GM12878 (cell line): ENCODE data around the gene CDH4. TPM values are rescaled to one million over a fixed set of nuclear protein-coding genes. Genes with fewer than 3 reads are reported as not detected.

ENCODE experiments used
- ATAC-seq: fragments of 200-7000 bp; cut with Tn5 transposase; 3 replicates; pipeline ENCODE4 v1.9.1; 2020; ENCODE audit warnings: mild to moderate bottlenecking, moderate library complexity
- BruUV-seq: library from RNA; stranded (reverse); fragments of 400-500 nt; replicated peaks from 2 replicates; lab custom pipeline; 2021; lab: Mats Ljungman, UMichigan
- CTCF ChIA-PET: fragments of 300-600 bp; sonication (Branson Sonifier 250); formaldehyde crosslinking; extraction: SDS; loops from one replicate; lab custom pipeline; 2021; ENCODE audit warnings: inconsistent platforms; lab: Yijun Ruan, JAX
- POLR2A ChIA-PET: fragments of 350-600 bp; formaldehyde crosslinking; extraction: SDS; loops from one replicate; lab custom pipeline; 2021; ENCODE audit warnings: inconsistent platforms; lab: Charles Lee
- RAD21 ChIA-PET: fragments of 300-600 bp; sonication (Branson Sonifier 250); formaldehyde crosslinking; loops from one replicate; lab custom pipeline; 2023; ENCODE audit warnings: antibody characterized with exemption; ENCODE audit not compliant: unreplicated experiment; lab: Charles Lee
- SMC1A ChIA-PET: fragments of 300-600 bp; sonication (Branson Sonifier 250); formaldehyde crosslinking; loops from one replicate; lab custom pipeline; 2023; ENCODE audit not compliant: unreplicated experiment, uncharacterized antibody; lab: Charles Lee
- DNase-seq: peaks from one replicate; pipeline ENCODE4 v3.0.0-alpha.2; 2011; ENCODE audit warnings: low read depth, low spot score
- FAIRE-seq: peaks from 3 replicates; lab custom pipeline; 2011; peaks lifted over from hg19 to GRCh38; lab: Jason Lieb, UNC
- H2AFZ ChIP-seq: 2 replicates; pipeline ENCODE4 v1.6.0; 2011; ENCODE audit warnings: low read depth, low read length, control low read depth; ENCODE audit not compliant: control insufficient read depth
- H3K27ac ChIP-seq: 2 replicates; pipeline ENCODE4 v1.5.1; 2011; ENCODE audit warnings: control low read depth; ENCODE audit not compliant: control insufficient read depth, insufficient read depth
- H3K27me3 ChIP-seq, 2 experiments: replicated peaks in 1 of 2; 2 replicates each; pipeline versions ENCODE4 v1.6.0 to v1.6.1; 2011; ENCODE audit warnings: low read length in 1 of 2; ENCODE audit not compliant: control insufficient read depth in 2 of 2, insufficient read depth in 2 of 2
- H3K36me3 ChIP-seq, 2 experiments: 2 replicates each; pipeline ENCODE4 v1.5.1; 2011; ENCODE audit warnings: low read length in 1 of 2; ENCODE audit not compliant: control insufficient read depth in 2 of 2, insufficient read depth in 2 of 2
- H3K4me1 ChIP-seq: 2 replicates; pipeline ENCODE4 v1.6.1; 2011; ENCODE audit warnings: mild to moderate bottlenecking, low read length, moderate library complexity, mixed read lengths; ENCODE audit not compliant: control insufficient read depth, insufficient read depth
- H3K4me2 ChIP-seq: 2 replicates; pipeline ENCODE4 v1.6.0; 2011; ENCODE audit warnings: control low read depth; ENCODE audit not compliant: control insufficient read depth, insufficient read depth
- H3K4me3 ChIP-seq: fragments of 200-600 bp; sonication (generic); 2 replicates; pipeline ENCODE4 v1.5.1; 2016
- H3K79me2 ChIP-seq: 2 replicates; pipeline ENCODE4 v1.6.0; 2011; ENCODE audit warnings: low read length; ENCODE audit not compliant: control insufficient read depth, insufficient read depth
- H3K9ac ChIP-seq: 2 replicates; pipeline ENCODE4 v1.8.0; 2011; ENCODE audit warnings: low read length, control low read depth, mixed read lengths; ENCODE audit not compliant: control insufficient read depth, insufficient read depth
- H3K9me3 ChIP-seq: replicated peaks from 3 replicates; pipeline ENCODE4 v1.5.1; 2011; ENCODE audit warnings: mild to moderate bottlenecking, low read length; ENCODE audit not compliant: control insufficient read depth, insufficient read depth
- H4K20me1 ChIP-seq: 2 replicates; pipeline ENCODE4 v1.6.0; 2011; ENCODE audit not compliant: control insufficient read depth, insufficient read depth
- CHD1 ChIP-seq: IDR thresholded peaks from 2 replicates; pipeline ENCODE4 v1.6.1; 2012; ENCODE audit warnings: low read depth, low read length, improper control_type of control experiment
- CTCF ChIP-seq, 3 experiments: IDR thresholded peaks in 2 of 3; conservative IDR thresholded peaks in 1 of 3; 2 replicates each; pipeline ENCODE4 v1.5.1; 2011; ENCODE audit warnings: low read depth in 3 of 3, low read length in 3 of 3, mild to moderate bottlenecking in 3 of 3, control low read depth in 2 of 3, moderate library complexity in 2 of 3, inconsistent platforms in 1 of 3, mixed read lengths in 1 of 3; ENCODE audit not compliant: control insufficient read depth in 2 of 3, insufficient read depth in 1 of 3; ENCODE audit errors: extremely low read depth in 1 of 3
- ELK1 ChIP-seq: IDR thresholded peaks from 2 replicates; pipeline ENCODE4 v1.6.1; 2012; ENCODE audit warnings: low read depth, low read length, improper control_type of control experiment
- IKZF1 ChIP-seq: fragments of 450-650 bp; conservative IDR thresholded peaks from 2 replicates; pipeline ENCODE4 v1.6.1; 2017; ENCODE audit warnings: antibody characterized with exemption, mild to moderate bottlenecking
- NKRF ChIP-seq: fragments of 450-650 bp; conservative IDR thresholded peaks from 2 replicates; pipeline ENCODE4 v1.6.1; 2017; ENCODE audit warnings: mild to moderate bottlenecking, moderate library complexity
- PAX5 ChIP-seq: IDR thresholded peaks from 2 replicates; pipeline ENCODE4 v1.6.1; 2011; ENCODE audit warnings: low read depth, low read length, borderline replicate concordance
- PML ChIP-seq: IDR thresholded peaks from 2 replicates; pipeline ENCODE4 v1.6.1; 2012; ENCODE audit warnings: low read length, inconsistent platforms
- RFX5 ChIP-seq: IDR thresholded peaks from 2 replicates; pipeline ENCODE4 v1.6.1; 2011; ENCODE audit warnings: low read depth, low read length, improper control_type of control experiment
- SREBF1 ChIP-seq: IDR thresholded peaks from 2 replicates; pipeline ENCODE4 v1.6.1; 2012; ENCODE audit warnings: mild to moderate bottlenecking, low read length
- SUPT20H ChIP-seq: IDR thresholded peaks from 2 replicates; pipeline ENCODE4 v1.6.1; 2011; ENCODE audit warnings: low read depth, mild to moderate bottlenecking, low read length, moderate library complexity, borderline replicate concordance; ENCODE audit not compliant: control insufficient read depth
- TCF3 ChIP-seq: IDR thresholded peaks from 2 replicates; pipeline ENCODE4 v1.6.1; 2012; ENCODE audit warnings: low read depth, mild to moderate bottlenecking, low read length, borderline replicate concordance; ENCODE audit not compliant: insufficient read depth
- WGBS: methylation state at CpG from one replicate; pipeline ENCODE4 v1.1.6; 2016; ENCODE audit warnings: low lambda C conversion rate; ENCODE audit not compliant: insufficient replicate concordance, insufficient coverage; ENCODE audit errors: missing lambda C conversion rate; 5-methylcytosine and 5-hydroxymethylcytosine counted together
- in situ Hi-C: fragments of 300-500 bp; cut with MboI; formaldehyde crosslinking; loops from 9 replicates; pipeline ENCODE4 v1.14.3; 2018; ENCODE audit warnings: mixed read lengths
- intact Hi-C: fragments of 100-400 bp; cut with micrococcal nuclease; formaldehyde crosslinking; loops from one replicate; pipeline ENCODE4 v1.14.2; 2022; ENCODE audit not compliant: unreplicated experiment
- polyA plus RNA-seq, 11 experiments: library from polyadenylated mRNA; depleted of rRNA in 4 of 11; unstranded in 6 of 11; stranded (reverse) in 5 of 11; fragments of >200 nt; fragmentation: Nextera tagmentation in 4 of 11; fragmentation: Illumina TruSeq in 1 of 11; extraction: Ambion mirVana in 4 of 11; extraction: Trizol in 1 of 11; gene quantifications; 1 replicate in 1 of 11; 2 replicates in 10 of 11; pipeline versions ENCODE4 v1.2.1 to v1.2.3, GENCODE V29; 2011 to 2016; ENCODE audit warnings: inconsistent platforms in 2 of 11, missing spikeins in 2 of 11, low read depth in 1 of 11
- total RNA-seq, 4 experiments: library from RNA; depleted of rRNA in 3 of 4; stranded (reverse); fragments of >200 nt in 3 of 4; fragmentation: Illumina TruSeq in 1 of 4; extraction: Trizol in 1 of 4; gene quantifications; 2 replicates each; pipeline versions ENCODE4 v1.2.1 to v1.2.3, GENCODE V29; 2013 to 2021

CDH4 gene
- total and polyA plus RNA-seq, 10 of the 15 experiments (the other 5 are each of a cell fraction or from before 2014, with no cell fraction given): not detected

GRCh38 chr20:61203320-61203719, 48.7 kb upstream of the CDH4 start:
- no peaks in the 10 kb centered on the region for H3K27me3 ChIP-seq
- ATAC-seq (no peak), DNase-seq (no peak), FAIRE-seq (no peak)
- no peaks in the 10 kb centered on the region for H3K79me2 ChIP-seq
- no peaks in the 10 kb centered on the region for H3K4me1 ChIP-seq
- no TSS peak for BruUV-seq
- intact Hi-C loops: no loop called here
- no peak for TF ChIP-seq SUPT20H
- TF ChIP-seq IKZF1: no peak
- TF ChIP-seq ELK1: no peak
- WGBS: 6% methylated on average over 5 of the region's 5 CpGs
- no peaks in the 10 kb centered on the region for H4K20me1 ChIP-seq
- H3K4me2 ChIP-seq: no peak overlapping the region
- no peaks in the 10 kb centered on the region for H3K36me3 ChIP-seq
- no peak overlapping the region for H3K9ac ChIP-seq
- SMC1A ChIA-PET: no interaction called here
- CTCF ChIA-PET: no interaction called here
- H2AFZ ChIP-seq: no peak overlapping the region
- RAD21 ChIA-PET: no interaction called here
- H3K27ac ChIP-seq: no peak overlapping the region
- POLR2A ChIA-PET: no interaction called here
- no peak overlapping the region for H3K4me3 ChIP-seq
- in situ Hi-C loops: loop anchor here (25.0 kb wide), 1 partner anchor 634 kb away; no protein-coding TSS in a partner anchor
- no peaks in the 10 kb centered on the region for H3K9me3 ChIP-seq

GRCh38 chr20:61204206-61204605, 47.9 kb upstream of the CDH4 start:
- ChIA-PET POLR2A (no interaction called here), SMC1A (no interaction called here), RAD21 (interaction anchor here (0.6 kb wide), 1 partner anchor 128 kb away, joined by 3 read pairs; no protein-coding TSS in a partner anchor), CTCF (interaction anchor here (1.4 kb wide), 1 partner anchor 25 kb away, joined by 4 read pairs; no protein-coding TSS in a partner anchor)
- H3K9me3 ChIP-seq: no peaks in the 10 kb centered on the region
- ATAC-seq (no peak), FAIRE-seq (no peak), DNase-seq (no peak)
- H3K27ac ChIP-seq: no peak overlapping the region
- in situ Hi-C loops: loop anchor here (25.0 kb wide), 1 partner anchor 633 kb away; no protein-coding TSS in a partner anchor
- no peaks in the 10 kb centered on the region for H3K79me2 ChIP-seq
- H3K4me2 ChIP-seq: no peak overlapping the region
- H3K4me1 ChIP-seq: no peaks in the 10 kb centered on the region
- H3K9ac ChIP-seq: no peak overlapping the region
- no peak overlapping the region for H2AFZ ChIP-seq
- H3K4me3 ChIP-seq: no peak overlapping the region
- no peaks in the 10 kb centered on the region for H3K27me3 ChIP-seq
- BruUV-seq: no TSS peak
- intact Hi-C loops: no loop called here
- 10% methylated on average over 8 of the region's 8 CpGs for WGBS
- H3K36me3 ChIP-seq: no peaks in the 10 kb centered on the region
- no peaks in the 10 kb centered on the region for H4K20me1 ChIP-seq
- TF ChIP-seq PAX5 (no peak), CHD1 (no peak), TCF3 (no peak), PML (no peak), RFX5 (no peak), CTCF (IDR thresholded peaks at IDR 0.05 in 2 of 3, conservative IDR thresholded peaks at IDR 0.05 in 1 of 3; ENCODE audit: control insufficient read depth in 2 of 3, extremely low read depth in 1 of 3, insufficient read depth in 1 of 3, low read depth in 3 of 3, low read length in 3 of 3) (no peak), NKRF (no peak), SREBF1 (no peak)
